Stimulated activated CD8-positive, alpha-beta memory T cell treated with anti-CD3 and anti-CD28 coated beads, Interleukin-15, amount 100 ng/mL, for 4 hours (primary cell): ENCODE results near the gene GABBR2.

Experiments
- DNase-seq, 2 donors: peaks; one replicate each; pipeline ENCODE4 v3.0.0-alpha.2; 2020; ENCODE audit warnings: low read depth in 2 of 2

Gene GABBR2

GRCh38 chr9:98721643-98722042, 12.9 kb upstream of the GABBR2 start:
- DNase-seq, result no peak

- no peak for DNase-seq
Measured at GRCh38 chr9:98720402-98720801, 11.7 kb upstream of the GABBR2 start.

- no peak for DNase-seq
Measured at GRCh38 chr9:98719055-98719454, 10.3 kb upstream of the GABBR2 start.

- DNase-seq, result no peak
Measured at GRCh38 chr9:98714833-98715232, 6.1 kb upstream of the GABBR2 start.

GRCh38 chr9:98712987-98713386, 4.3 kb upstream of the GABBR2 start:
- DNase-seq, result no peak

GRCh38 chr9:98709968-98710965, 1.5 kb upstream of the GABBR2 start:
- DNase-seq, result no peak

GRCh38 chr9:98708103-98708932, 417 bp downstream of the GABBR2 start:
- no peak for DNase-seq

GRCh38 chr9:98707166-98708102, 1.3 kb downstream of the GABBR2 start:
- DNase-seq, result no peak

GRCh38 chr9:98706651-98707165, 2.0 kb downstream of the GABBR2 start:
- DNase-seq, result no peak

- DNase-seq, result no peak
Measured at GRCh38 chr9:98702835-98703380, 5.8 kb downstream of the GABBR2 start.

GRCh38 chr9:98702340-98702739, 6.4 kb downstream of the GABBR2 start:
- DNase-seq, result no peak

GRCh38 chr9:98701576-98701975, 7.2 kb downstream of the GABBR2 start:
- DNase-seq, result no peak

- no peak for DNase-seq
Measured at GRCh38 chr9:98700801-98701200, 7.9 kb downstream of the GABBR2 start.

GRCh38 chr9:98698856-98699255, 9.9 kb downstream of the GABBR2 start:
- DNase-seq, result no peak

GRCh38 chr9:98694943-98695342, 13.8 kb downstream of the GABBR2 start:
- no peak for DNase-seq

- no peak for DNase-seq
Measured at GRCh38 chr9:98692392-98692791, 16.3 kb downstream of the GABBR2 start.

- DNase-seq, result no peak
Measured at GRCh38 chr9:98691890-98692289, 16.8 kb downstream of the GABBR2 start.

- DNase-seq, result no peak
Measured at GRCh38 chr9:98690686-98691085, 18.0 kb downstream of the GABBR2 start.

GRCh38 chr9:98688710-98689495, 19.8 kb downstream of the GABBR2 start:
- no peak for DNase-seq

- DNase-seq, result no peak
Measured at GRCh38 chr9:98687911-98688310, 20.8 kb downstream of the GABBR2 start.
